HEK293T (cell line): ENCODE data around the gene CHAMP1.

ENCODE experiments used
- BHLHE40 ChIP-seq: fragments of 450-650 bp; IDR thresholded peaks from 2 replicates; pipeline ENCODE4 v1.6.1; 2016; ENCODE audit warnings: mild to moderate bottlenecking, moderate library complexity, borderline replicate concordance
- CTBP1 ChIP-seq: fragments of 450-650 bp; IDR thresholded peaks from 2 replicates; pipeline ENCODE4 v1.6.1; 2016; ENCODE audit warnings: borderline replicate concordance
- FOXK2 ChIP-seq: fragments of 450-650 bp; IDR thresholded peaks from 2 replicates; pipeline ENCODE4 v1.6.1; 2016; ENCODE audit warnings: mild to moderate bottlenecking
- FOXM1 ChIP-seq: fragments of 450-650 bp; IDR thresholded peaks from 2 replicates; pipeline ENCODE4 v1.6.1; 2017; ENCODE audit warnings: mild to moderate bottlenecking, borderline replicate concordance
- HDGF ChIP-seq: fragments of 450-650 bp; IDR thresholded peaks from 2 replicates; pipeline ENCODE4 v1.6.1; 2017; ENCODE audit warnings: antibody characterized with exemption, borderline replicate concordance
- NFRKB ChIP-seq: fragments of 450-650 bp; IDR thresholded peaks from 2 replicates; pipeline ENCODE4 v1.6.1; 2016; ENCODE audit warnings: mild to moderate bottlenecking, moderate library complexity
- SUZ12 ChIP-seq: fragments of 450-650 bp; IDR thresholded peaks from 2 replicates; pipeline ENCODE4 v1.6.1; 2016; ENCODE audit warnings: mild to moderate bottlenecking
- TF ChIP-seq, protein P1 (sequence below): fragments of 450-650 bp; IDR thresholded peaks from 2 replicates; pipeline ENCODE4 v1.6.1; 2016

DNA sequence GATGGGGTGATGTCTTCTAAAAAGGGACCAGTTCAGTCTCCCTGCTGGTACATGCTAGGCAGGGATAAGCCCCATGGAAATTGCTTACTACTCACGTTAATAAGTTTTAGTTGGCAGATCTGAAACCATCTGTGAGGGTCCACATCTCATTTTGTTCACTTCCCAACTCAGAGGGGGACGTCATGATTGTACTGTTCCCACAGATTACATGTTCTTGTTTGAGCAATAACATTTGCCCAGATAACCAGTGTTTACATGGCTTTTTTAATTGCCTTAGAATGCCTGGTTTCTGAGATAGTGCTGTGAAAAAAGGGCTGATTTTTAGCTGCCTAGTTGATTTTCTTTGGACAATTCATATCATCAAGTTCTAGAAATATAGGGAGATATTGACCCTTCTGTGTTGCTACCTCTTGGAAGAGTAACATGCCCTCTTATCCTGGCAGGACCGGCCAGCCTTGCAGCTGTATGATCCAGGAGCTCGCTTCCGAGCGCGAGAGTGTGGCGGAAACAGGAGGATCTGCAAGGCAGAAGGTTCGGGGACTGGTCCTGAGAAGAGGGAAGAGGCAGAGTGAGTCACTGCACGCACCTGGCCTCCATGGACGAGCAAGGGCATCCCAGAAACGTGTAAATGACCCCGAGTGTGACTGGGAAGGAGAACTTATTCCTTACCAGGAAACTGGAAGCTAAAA, 9.8 kb upstream of the CHAMP1 start:
- TF ChIP-seq, protein P1, sequence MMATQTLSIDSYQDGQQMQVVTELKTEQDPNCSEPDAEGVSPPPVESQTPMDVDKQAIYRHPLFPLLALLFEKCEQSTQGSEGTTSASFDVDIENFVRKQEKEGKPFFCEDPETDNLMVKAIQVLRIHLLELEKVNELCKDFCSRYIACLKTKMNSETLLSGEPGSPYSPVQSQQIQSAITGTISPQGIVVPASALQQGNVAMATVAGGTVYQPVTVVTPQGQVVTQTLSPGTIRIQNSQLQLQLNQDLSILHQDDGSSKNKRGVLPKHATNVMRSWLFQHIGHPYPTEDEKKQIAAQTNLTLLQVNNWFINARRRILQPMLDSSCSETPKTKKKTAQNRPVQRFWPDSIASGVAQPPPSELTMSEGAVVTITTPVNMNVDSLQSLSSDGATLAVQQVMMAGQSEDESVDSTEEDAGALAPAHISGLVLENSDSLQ, result no peak
- TF ChIP-seq HDGF, result no peak
- TF ChIP-seq FOXK2, result no peak
- TF ChIP-seq NFRKB, result no peak
- no peak for TF ChIP-seq FOXM1
- no peak for TF ChIP-seq CTBP1
- no peak for TF ChIP-seq BHLHE40
- TF ChIP-seq SUZ12, result no peak
